ENCODE measurements around the gene DGKZ. TPM values are rescaled to one million over a fixed set of nuclear protein-coding genes. Genes with fewer than 3 reads are reported as not detected.

The DGKZ gene
- polyA plus RNA-seq, 3 donors: 30.4 to 217 (median 33.4) TPM

GRCh38 chr11:46299451-46299961 is 47.8 kb upstream of the DGKZ start:
- Histone ChIP-seq H3K4me1 (ENCODE audit: control insufficient read depth in 1 of 2, insufficient read depth in 2 of 2, low read length in 2 of 2) (peaks cover 58 to 61% of the 10 kb centered on the region in 2 donors), H2AFZ (ENCODE audit: insufficient read depth, low read depth, low read length, poor library complexity, severe bottlenecking) (no peak overlapping the region), H3K27ac (ENCODE audit: low read depth in 1 of 2, low read length in 2 of 2) (peak overlapping the region in 1 of 2 donors; percentile 65), H3K9ac (ENCODE audit: insufficient read depth, low read length, poor library complexity, severe bottlenecking) (no peak overlapping the region), H3K4me2 (replicated peaks; ENCODE audit: extremely low read depth, low read length, poor library complexity, severe bottlenecking) (no peak overlapping the region), H3K36me3 (replicated peaks in 1 of 2; ENCODE audit: control insufficient read depth in 1 of 2, insufficient read depth in 2 of 2, low read length in 2 of 2) (no peaks in the 10 kb centered on the region), H3K4me3 (replicated peaks in 1 of 3; ENCODE audit: low read depth in 2 of 3, low read length in 3 of 3) (no peak overlapping the region), H3K27me3 (ENCODE audit: control insufficient read depth in 2 of 2, insufficient read depth in 2 of 2, low read length in 2 of 2) (peaks cover 5 to 32% of the 10 kb centered on the region in 2 donors), H3K9me3 (replicated peaks in 1 of 2; ENCODE audit: control insufficient read depth in 1 of 2, insufficient read depth in 1 of 2, low read length in 2 of 2) (no peaks in the 10 kb centered on the region), H4K20me1 (ENCODE audit: insufficient read depth, low read length) (no peaks in the 10 kb centered on the region), H3K79me2 (ENCODE audit: insufficient read depth, low read length) (no peaks in the 10 kb centered on the region)
- Mint-ChIP-seq H3K4me3 (no peak overlapping the region), H3K27ac (peak overlapping the region in 6 of 7 donors; percentile 4 to 85 (median 60)), H3K9me3 (peaks cover 0 to 10% (median 0%) of the 10 kb centered on the region in 7 donors), H3K27me3 (ENCODE audit: low read depth in 3 of 3) (peaks cover 27 to 35% (median 29%) of the 10 kb centered on the region in 3 donors), H3K4me1 (peaks cover 46% of the 10 kb centered on the region), H3K36me3 (peaks cover 0 to 11% of the 10 kb centered on the region in 2 donors)
- WGBS (ENCODE audit: insufficient coverage): 83% methylated on average over 4 of the region's 5 CpGs
- DNase-seq: peak in 2 of 3 donors; percentile 32 to 38
- intact Hi-C loops (cut with micrococcal nuclease): no loop called here
- no peak for TF ChIP-seq CTCF (IDR thresholded peaks at IDR 0.05)

GRCh38 chr11:46300270-46300669 is 47.0 kb upstream of the DGKZ start:
- no peak overlapping the region for H3K9ac ChIP-seq (ENCODE audit: insufficient read depth, low read length, poor library complexity, severe bottlenecking)
- peaks cover 20 to 27% (median 25%) of the 10 kb centered on the region in 3 donors for H3K27me3 Mint-ChIP-seq (ENCODE audit: low read depth in 3 of 3)
- 97% methylated on average over 6 of the region's 7 CpGs for whole genome bisulfite sequencing (ENCODE audit: insufficient coverage)
- H3K4me1 Mint-ChIP-seq: peaks cover 46% of the 10 kb centered on the region
- no peaks in the 10 kb centered on the region for H3K36me3 ChIP-seq (replicated peaks in 1 of 2; ENCODE audit: control insufficient read depth in 1 of 2, insufficient read depth in 2 of 2, low read length in 2 of 2)
- no peak overlapping the region for H3K27ac Mint-ChIP-seq
- H3K36me3 Mint-ChIP-seq: peaks cover 0 to 11% of the 10 kb centered on the region in 2 donors
- H4K20me1 ChIP-seq (ENCODE audit: insufficient read depth, low read length): no peaks in the 10 kb centered on the region
- no peak overlapping the region for H2AFZ ChIP-seq (ENCODE audit: insufficient read depth, low read depth, low read length, poor library complexity, severe bottlenecking)
- H3K9me3 Mint-ChIP-seq: peaks cover 0 to 10% (median 0%) of the 10 kb centered on the region in 7 donors
- H3K4me3 Mint-ChIP-seq: no peak overlapping the region
- no peak overlapping the region for H3K4me3 ChIP-seq (replicated peaks in 1 of 3; ENCODE audit: low read depth in 2 of 3, low read length in 3 of 3)
- H3K9me3 ChIP-seq (replicated peaks in 1 of 2; ENCODE audit: control insufficient read depth in 1 of 2, insufficient read depth in 1 of 2, low read length in 2 of 2): no peaks in the 10 kb centered on the region
- peaks cover 61 to 65% of the 10 kb centered on the region in 2 donors for H3K4me1 ChIP-seq (ENCODE audit: control insufficient read depth in 1 of 2, insufficient read depth in 2 of 2, low read length in 2 of 2)
- peaks cover 5 to 26% of the 10 kb centered on the region in 2 donors for H3K27me3 ChIP-seq (ENCODE audit: control insufficient read depth in 2 of 2, insufficient read depth in 2 of 2, low read length in 2 of 2)
- intact Hi-C loops (cut with micrococcal nuclease): no loop called here
- no peak for TF ChIP-seq CTCF (IDR thresholded peaks at IDR 0.05)
- no peaks in the 10 kb centered on the region for H3K79me2 ChIP-seq (ENCODE audit: insufficient read depth, low read length)
- no peak overlapping the region for H3K4me2 ChIP-seq (replicated peaks; ENCODE audit: extremely low read depth, low read length, poor library complexity, severe bottlenecking)
- DNase-seq: no peak
- H3K27ac ChIP-seq (ENCODE audit: low read depth in 1 of 2, low read length in 2 of 2): no peak overlapping the region

All from CD14-positive monocyte (primary cell).